ENCODE data around the gene RELL1.

- TF ChIP-seq, protein P1, sequence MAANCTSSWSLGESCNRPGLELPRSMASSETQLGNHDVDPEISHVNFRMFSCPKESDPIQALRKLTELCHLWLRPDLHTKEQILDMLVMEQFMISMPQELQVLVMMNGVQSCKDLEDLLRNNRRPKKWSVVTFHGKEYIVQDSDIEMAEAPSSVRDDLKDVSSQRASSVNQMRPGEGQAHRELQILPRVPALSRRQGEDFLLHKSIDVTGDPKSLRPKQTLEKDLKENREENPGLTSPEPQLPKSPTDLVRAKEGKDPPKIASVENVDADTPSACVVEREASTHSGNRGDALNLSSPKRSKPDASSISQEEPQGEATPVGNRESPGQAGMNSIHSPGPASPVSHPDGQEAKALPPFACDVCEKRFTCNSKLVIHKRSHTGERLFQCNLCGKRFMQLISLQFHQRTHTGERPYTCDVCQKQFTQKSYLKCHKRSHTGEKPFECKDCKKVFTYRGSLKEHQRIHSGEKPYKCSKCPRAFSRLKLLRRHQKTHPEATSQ (tag by site-specific recombination; IDR thresholded peaks at IDR 0.05): no peak
- TF ChIP-seq ZNF624 (tag by site-specific recombination; IDR thresholded peaks at IDR 0.05): no peak
- TF ChIP-seq, protein P2, sequence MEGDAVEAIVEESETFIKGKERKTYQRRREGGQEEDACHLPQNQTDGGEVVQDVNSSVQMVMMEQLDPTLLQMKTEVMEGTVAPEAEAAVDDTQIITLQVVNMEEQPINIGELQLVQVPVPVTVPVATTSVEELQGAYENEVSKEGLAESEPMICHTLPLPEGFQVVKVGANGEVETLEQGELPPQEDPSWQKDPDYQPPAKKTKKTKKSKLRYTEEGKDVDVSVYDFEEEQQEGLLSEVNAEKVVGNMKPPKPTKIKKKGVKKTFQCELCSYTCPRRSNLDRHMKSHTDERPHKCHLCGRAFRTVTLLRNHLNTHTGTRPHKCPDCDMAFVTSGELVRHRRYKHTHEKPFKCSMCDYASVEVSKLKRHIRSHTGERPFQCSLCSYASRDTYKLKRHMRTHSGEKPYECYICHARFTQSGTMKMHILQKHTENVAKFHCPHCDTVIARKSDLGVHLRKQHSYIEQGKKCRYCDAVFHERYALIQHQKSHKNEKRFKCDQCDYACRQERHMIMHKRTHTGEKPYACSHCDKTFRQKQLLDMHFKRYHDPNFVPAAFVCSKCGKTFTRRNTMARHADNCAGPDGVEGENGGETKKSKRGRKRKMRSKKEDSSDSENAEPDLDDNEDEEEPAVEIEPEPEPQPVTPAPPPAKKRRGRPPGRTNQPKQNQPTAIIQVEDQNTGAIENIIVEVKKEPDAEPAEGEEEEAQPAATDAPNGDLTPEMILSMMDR (tag by site-specific recombination; IDR thresholded peaks at IDR 0.05): no peak
- no peak for TF ChIP-seq ZNF266 (tag by site-specific recombination; IDR thresholded peaks at IDR 0.05; ENCODE audit: low read depth)
- TF ChIP-seq PBX3 (CRISPR knock-in tag; IDR thresholded peaks at IDR 0.05): no peak
- no peak for TF ChIP-seq WT1 (tag by site-specific recombination; IDR thresholded peaks at IDR 0.05)
- no peak for TF ChIP-seq ZNF140 (tag by site-specific recombination; IDR thresholded peaks at IDR 0.05)
- TF ChIP-seq ZNF776 (tag by site-specific recombination; IDR thresholded peaks at IDR 0.05; ENCODE audit: borderline replicate concordance): no peak
- no peak for TF ChIP-seq ZBTB44 (tag by site-specific recombination; IDR thresholded peaks at IDR 0.05)
Observed at GRCh38 chr4:37615059-37615719, 71.0 kb downstream of the RELL1 start.
